ENCODE results near the gene NUDT7.

NUDT7 gene

DNA sequence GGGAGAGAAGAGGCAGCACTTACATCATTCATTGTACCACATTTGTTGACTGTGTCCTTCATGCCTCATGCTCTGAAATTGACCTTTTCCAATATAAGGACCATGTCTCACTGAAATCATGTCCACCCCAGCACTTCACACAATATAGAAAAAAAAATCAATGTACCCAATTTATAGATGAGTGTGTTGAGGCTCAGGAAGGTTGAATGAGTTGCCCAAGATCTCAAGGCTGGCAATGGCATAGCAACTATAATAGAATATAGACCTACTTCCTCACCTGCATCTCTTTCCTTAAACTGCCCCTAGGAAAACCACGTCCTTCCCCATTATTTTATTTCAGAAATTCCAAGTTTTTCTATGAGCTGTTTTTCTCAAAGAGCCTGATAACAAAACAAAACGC, 65.1 kb downstream of the NUDT7 start:
- no peak overlapping the region for H3K9ac ChIP-seq (ENCODE audit: low read length)
- no peak overlapping the region for H2AK5ac ChIP-seq (ENCODE audit: low read length)
- H3K79me2 ChIP-seq (ENCODE audit: control insufficient read depth, insufficient read depth, low read length), result no peaks in the 10 kb centered on the region
- H3K4ac ChIP-seq (ENCODE audit: low read depth, low read length), result no peak overlapping the region
- DNase-seq, result no peak
- no CpG with 5 or more reads among the region's 2 CpGs for WGBS (ENCODE audit: extremely low coverage, insufficient coverage, low lambda C conversion rate)
- H3K4me3 ChIP-seq (ENCODE audit: low read length), result no peak overlapping the region
- no peak overlapping the region for H2BK15ac ChIP-seq (replicated peaks; ENCODE audit: low read depth)
- H3K27ac ChIP-seq (ENCODE audit: low read depth, low read length), result no peak overlapping the region
- H3K4me1 ChIP-seq (ENCODE audit: control insufficient read depth, low read depth, low read length), result peaks cover 2% of the 10 kb centered on the region
- no peak overlapping the region for H4K8ac ChIP-seq (ENCODE audit: low read depth, low read length)
- no peak overlapping the region for H4K5ac ChIP-seq (ENCODE audit: low read length)
- no peak overlapping the region for H3K56ac ChIP-seq (ENCODE audit: low read length)
- H3K79me1 ChIP-seq (ENCODE audit: low read length), result no peaks in the 10 kb centered on the region
- no peak overlapping the region for H3K18ac ChIP-seq (ENCODE audit: low read length)
- no peak overlapping the region for H3K4me2 ChIP-seq (ENCODE audit: low read length)
- H2BK120ac ChIP-seq (ENCODE audit: low read depth, low read length), result no peak overlapping the region
- H2BK5ac ChIP-seq (ENCODE audit: low read length), result no peak overlapping the region
- no peak overlapping the region for H3K23ac ChIP-seq (ENCODE audit: low read length)
- no peaks in the 10 kb centered on the region for H3K36me3 ChIP-seq (ENCODE audit: control insufficient read depth, insufficient read depth, low read length)
- H3K27me3 ChIP-seq (ENCODE audit: insufficient read depth, low read length, poor library complexity), result peaks cover 2% of the 10 kb centered on the region

DNA sequence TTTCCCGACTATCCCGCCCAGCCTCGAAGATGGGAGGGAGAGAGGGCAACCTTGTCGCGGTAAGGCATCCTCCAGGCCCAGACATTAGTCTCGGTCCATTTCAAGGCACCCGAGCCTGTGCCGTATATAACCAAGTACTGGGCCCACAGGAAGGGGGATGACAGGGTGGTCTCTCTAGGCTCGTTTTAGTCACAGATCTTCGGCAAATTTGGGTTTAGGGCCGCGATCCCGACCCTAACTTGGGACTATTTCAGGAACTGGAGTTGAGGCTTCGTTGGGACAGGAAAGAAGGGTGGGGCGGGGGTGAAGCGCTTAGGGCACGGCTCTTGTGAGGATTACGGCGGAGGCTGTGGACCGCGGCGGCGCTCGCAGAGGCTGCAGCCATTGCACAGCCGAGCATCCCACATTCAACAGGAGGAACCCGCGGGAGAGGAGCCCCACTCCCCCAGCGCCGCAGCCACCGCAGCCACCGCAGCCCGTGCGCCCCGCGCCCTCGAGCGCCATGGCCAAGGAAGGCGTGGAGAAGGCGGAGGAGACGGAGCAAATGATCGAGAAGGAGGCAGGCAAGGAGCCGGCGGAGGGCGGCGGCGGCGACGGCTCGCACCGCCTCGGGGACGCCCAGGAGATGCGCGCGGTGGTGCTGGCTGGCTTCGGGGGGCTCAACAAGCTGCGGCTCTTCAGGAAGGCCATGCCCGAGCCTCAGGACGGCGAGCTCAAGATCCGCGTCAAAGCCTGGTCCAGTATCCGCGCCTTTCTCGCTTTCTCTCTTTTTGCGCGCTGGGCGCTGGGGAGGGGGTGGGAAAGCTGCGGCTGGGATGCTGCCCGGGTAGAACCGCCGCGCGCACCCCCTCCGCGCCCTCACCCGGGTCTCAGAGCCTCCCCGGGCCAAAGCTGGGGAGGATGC, 66.1 kb downstream of the NUDT7 start, which contains the start of gene VAT1L:
VAT1L (plus strand) TSS at position 384 of the 904 bp plus-strand sequence; CDS start at position 503, 119 bp downstream.
- Histone ChIP-seq H3K27ac (ENCODE audit: low read depth, low read length) (no peak within 1 kb of the TSS), H3K56ac (ENCODE audit: low read length) (peak within 1 kb of the TSS; percentile 25), H3K4me2 (ENCODE audit: low read length) (peak within 1 kb of the TSS; percentile 29), H3K18ac (ENCODE audit: low read length) (no peak within 1 kb of the TSS), H3K79me2 (ENCODE audit: control insufficient read depth, insufficient read depth, low read length) (no peaks in the 10 kb centered on the region), H2BK15ac (replicated peaks; ENCODE audit: low read depth) (no peak within 1 kb of the TSS), H2AK5ac (ENCODE audit: low read length) (no peak within 1 kb of the TSS), H3K23ac (ENCODE audit: low read length) (peak within 1 kb of the TSS; percentile 9), H3K27me3 (ENCODE audit: insufficient read depth, low read length, poor library complexity) (peaks cover 2% of the 10 kb centered on the region), H4K8ac (ENCODE audit: low read depth, low read length) (no peak within 1 kb of the TSS), H2BK5ac (ENCODE audit: low read length) (no peak within 1 kb of the TSS), H3K4ac (ENCODE audit: low read depth, low read length) (no peak within 1 kb of the TSS), H3K4me1 (ENCODE audit: control insufficient read depth, low read depth, low read length) (peaks cover 2% of the 10 kb centered on the region), H4K5ac (ENCODE audit: low read length) (no peak within 1 kb of the TSS), H3K9ac (ENCODE audit: low read length) (peak within 1 kb of the TSS; percentile 7), H3K4me3 (ENCODE audit: low read length) (peak within 1 kb of the TSS; percentile 51), H2BK120ac (ENCODE audit: low read depth, low read length) (no peak within 1 kb of the TSS), H3K36me3 (ENCODE audit: control insufficient read depth, insufficient read depth, low read length) (no peaks in the 10 kb centered on the region), H3K79me1 (ENCODE audit: low read length) (no peaks in the 10 kb centered on the region)
- WGBS (ENCODE audit: extremely low coverage, insufficient coverage, low lambda C conversion rate), result no CpG with 5 or more reads among the region's 78 CpGs
- peak; percentile 71 for DNase-seq

DNA sequence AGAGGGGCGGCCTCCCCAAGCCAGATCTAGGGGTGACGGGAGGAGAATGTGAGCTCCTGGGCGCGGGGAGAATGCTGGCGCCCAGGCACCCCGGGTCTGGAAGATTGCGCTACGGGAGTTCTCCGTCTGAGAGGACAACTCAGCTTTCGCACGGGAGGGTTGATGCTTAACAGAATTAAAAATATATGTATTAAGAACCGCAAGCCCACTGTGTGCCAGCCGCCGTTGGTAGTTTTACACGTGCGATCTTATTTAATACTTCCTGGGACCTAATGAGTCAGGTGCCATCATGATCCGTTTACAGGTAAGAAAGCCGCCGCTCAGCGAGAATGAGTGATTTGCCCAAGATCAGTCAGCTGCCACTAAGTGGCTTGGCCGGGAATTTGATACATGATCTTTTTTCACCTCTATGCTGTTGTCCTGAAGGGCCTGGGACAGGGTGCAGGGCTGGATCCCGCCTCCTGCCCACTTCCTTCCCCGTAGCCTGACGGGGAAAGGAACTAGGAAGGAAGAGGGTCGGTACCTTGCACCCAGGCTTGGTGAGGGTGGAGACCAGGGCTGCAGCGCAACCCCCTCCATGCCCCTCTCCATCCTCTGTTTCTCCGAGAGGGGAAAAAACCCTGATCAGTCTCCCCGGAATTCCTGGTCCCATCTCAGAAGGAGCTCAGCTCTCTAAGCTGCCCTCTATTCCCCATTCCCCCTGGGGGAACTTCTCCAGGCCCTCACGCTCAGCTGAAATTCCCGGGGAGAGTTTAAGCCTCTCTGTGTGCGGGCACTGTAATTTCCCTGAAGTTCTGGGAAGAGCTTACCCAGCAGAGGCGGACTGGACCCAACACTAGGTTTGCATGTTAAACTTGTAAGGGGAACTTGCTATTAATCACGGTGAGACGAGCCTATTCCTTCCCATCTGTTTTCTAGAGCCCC, 67.0 kb downstream of the NUDT7 start:
- H3K4ac ChIP-seq (ENCODE audit: low read depth, low read length), result no peak overlapping the region

DNA sequence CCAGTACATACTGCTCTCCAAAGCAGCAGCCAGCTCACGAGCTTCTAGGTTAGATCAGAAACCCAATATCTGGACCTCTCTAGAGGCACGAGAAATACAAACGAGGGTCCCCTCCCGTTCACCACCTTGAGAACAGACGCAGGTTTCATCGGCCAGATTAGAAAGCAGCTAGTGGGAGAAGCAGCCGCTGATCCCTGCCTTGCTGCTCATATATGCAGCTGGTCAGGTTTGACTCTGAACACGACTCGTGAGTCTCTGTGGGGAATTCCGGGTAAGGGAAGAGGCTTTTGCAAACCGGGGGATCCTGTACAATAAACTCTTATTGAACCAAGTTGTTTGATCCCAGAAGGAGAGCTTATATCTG, 67.7 kb downstream of the NUDT7 start:
- Histone ChIP-seq H3K18ac (ENCODE audit: low read length) (no peak overlapping the region), H3K4me2 (ENCODE audit: low read length) (peak overlapping the region; percentile 29), H3K4me3 (ENCODE audit: low read length) (no peak overlapping the region), H3K4ac (ENCODE audit: low read depth, low read length) (no peak overlapping the region), H3K23ac (ENCODE audit: low read length) (no peak overlapping the region), H4K5ac (ENCODE audit: low read length) (no peak overlapping the region), H2BK15ac (replicated peaks; ENCODE audit: low read depth) (no peak overlapping the region), H3K27ac (ENCODE audit: low read depth, low read length) (no peak overlapping the region), H3K9ac (ENCODE audit: low read length) (peak overlapping the region; percentile 38), H3K27me3 (ENCODE audit: insufficient read depth, low read length, poor library complexity) (peaks cover 2% of the 10 kb centered on the region), H2BK120ac (ENCODE audit: low read depth, low read length) (no peak overlapping the region), H3K79me1 (ENCODE audit: low read length) (no peaks in the 10 kb centered on the region), H4K8ac (ENCODE audit: low read depth, low read length) (no peak overlapping the region), H3K4me1 (ENCODE audit: control insufficient read depth, low read depth, low read length) (peaks cover 2% of the 10 kb centered on the region), H3K56ac (ENCODE audit: low read length) (peak overlapping the region; percentile 49), H2BK5ac (ENCODE audit: low read length) (no peak overlapping the region), H3K79me2 (ENCODE audit: control insufficient read depth, insufficient read depth, low read length) (no peaks in the 10 kb centered on the region), H2AK5ac (ENCODE audit: low read length) (no peak overlapping the region), H3K36me3 (ENCODE audit: control insufficient read depth, insufficient read depth, low read length) (no peaks in the 10 kb centered on the region)
- DNase-seq, result peak; percentile 5
- no CpG with 5 or more reads among the region's 11 CpGs for WGBS (ENCODE audit: extremely low coverage, insufficient coverage, low lambda C conversion rate)

More for the DNA sequence above, 67.0 kb downstream of the NUDT7 start:
- H2BK120ac ChIP-seq (ENCODE audit: low read depth, low read length), result no peak overlapping the region
- peak; percentile 34 for DNase-seq
- peak overlapping the region; percentile 38 for H3K9ac ChIP-seq (ENCODE audit: low read length)
- H4K5ac ChIP-seq (ENCODE audit: low read length), result no peak overlapping the region
- peaks cover 2% of the 10 kb centered on the region for H3K27me3 ChIP-seq (ENCODE audit: insufficient read depth, low read length, poor library complexity)
- no peak overlapping the region for H4K8ac ChIP-seq (ENCODE audit: low read depth, low read length)
- H3K36me3 ChIP-seq (ENCODE audit: control insufficient read depth, insufficient read depth, low read length), result no peaks in the 10 kb centered on the region
- no peaks in the 10 kb centered on the region for H3K79me1 ChIP-seq (ENCODE audit: low read length)
- H3K27ac ChIP-seq (ENCODE audit: low read depth, low read length), result no peak overlapping the region
- H3K79me2 ChIP-seq (ENCODE audit: control insufficient read depth, insufficient read depth, low read length), result no peaks in the 10 kb centered on the region
- peak overlapping the region; percentile 49 for H3K56ac ChIP-seq (ENCODE audit: low read length)
- no peak overlapping the region for H3K23ac ChIP-seq (ENCODE audit: low read length)
- no CpG with 5 or more reads among the region's 34 CpGs for WGBS (ENCODE audit: extremely low coverage, insufficient coverage, low lambda C conversion rate)
- peak overlapping the region; percentile 51 for H3K4me3 ChIP-seq (ENCODE audit: low read length)
- H3K4me1 ChIP-seq (ENCODE audit: control insufficient read depth, low read depth, low read length), result peaks cover 2% of the 10 kb centered on the region
- no peak overlapping the region for H3K18ac ChIP-seq (ENCODE audit: low read length)
- H3K4me2 ChIP-seq (ENCODE audit: low read length), result peak overlapping the region; percentile 29
- H2BK5ac ChIP-seq (ENCODE audit: low read length), result no peak overlapping the region
- no peak overlapping the region for H2AK5ac ChIP-seq (ENCODE audit: low read length)
- H2BK15ac ChIP-seq (replicated peaks; ENCODE audit: low read depth), result no peak overlapping the region

DNA sequence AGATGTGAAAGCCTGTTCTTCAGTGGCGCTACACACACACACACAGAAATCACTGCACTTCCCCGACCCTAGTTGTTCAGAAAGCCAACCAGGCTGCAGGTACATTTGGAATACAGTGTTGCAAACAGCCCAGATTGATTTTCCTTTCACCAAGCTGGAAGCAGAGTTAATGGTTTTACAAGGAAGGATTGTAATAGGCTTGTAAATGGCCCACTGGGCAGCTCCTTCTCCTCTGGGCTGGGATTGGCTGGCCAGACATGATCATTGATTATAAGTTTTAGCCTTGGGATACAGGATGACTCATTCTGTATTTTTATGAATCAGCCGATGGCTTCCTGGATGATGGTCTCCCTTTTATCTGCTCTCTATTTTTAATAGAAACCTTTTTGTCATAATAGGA, 68.6 kb downstream of the NUDT7 start:
- peaks cover 2% of the 10 kb centered on the region for H3K27me3 ChIP-seq (ENCODE audit: insufficient read depth, low read length, poor library complexity)
- H2BK15ac ChIP-seq (replicated peaks; ENCODE audit: low read depth), result no peak overlapping the region
- no peak overlapping the region for H3K56ac ChIP-seq (ENCODE audit: low read length)
- no peak overlapping the region for H2BK120ac ChIP-seq (ENCODE audit: low read depth, low read length)
- no peak overlapping the region for H3K4ac ChIP-seq (ENCODE audit: low read depth, low read length)
- H2BK5ac ChIP-seq (ENCODE audit: low read length), result no peak overlapping the region
- no peak overlapping the region for H3K4me3 ChIP-seq (ENCODE audit: low read length)
- no peak overlapping the region for H3K9ac ChIP-seq (ENCODE audit: low read length)
- H3K79me2 ChIP-seq (ENCODE audit: control insufficient read depth, insufficient read depth, low read length), result no peaks in the 10 kb centered on the region
- no peak overlapping the region for H2AK5ac ChIP-seq (ENCODE audit: low read length)
- H3K27ac ChIP-seq (ENCODE audit: low read depth, low read length), result no peak overlapping the region
- no peaks in the 10 kb centered on the region for H3K36me3 ChIP-seq (ENCODE audit: control insufficient read depth, insufficient read depth, low read length)
- H3K79me1 ChIP-seq (ENCODE audit: low read length), result no peaks in the 10 kb centered on the region
- WGBS (ENCODE audit: extremely low coverage, insufficient coverage, low lambda C conversion rate), result no CpG with 5 or more reads among the region's 3 CpGs
- DNase-seq, result no peak
- no peak overlapping the region for H4K8ac ChIP-seq (ENCODE audit: low read depth, low read length)
- H3K23ac ChIP-seq (ENCODE audit: low read length), result peak overlapping the region; percentile 66
- no peak overlapping the region for H3K4me2 ChIP-seq (ENCODE audit: low read length)
- H4K5ac ChIP-seq (ENCODE audit: low read length), result no peak overlapping the region
- H3K18ac ChIP-seq (ENCODE audit: low read length), result no peak overlapping the region
- peaks cover 2% of the 10 kb centered on the region for H3K4me1 ChIP-seq (ENCODE audit: control insufficient read depth, low read depth, low read length)

Measured in mesendoderm (in vitro differentiated cells).